SK-N-SH treated with all-trans-retinoic acid at 6 μM for 48 hours (cell line): ENCODE data around the gene KCTD2.

Experiments
- ATAC-seq: fragments of 200-7000 bp; cut with Tn5 transposase; 3 replicates; pipeline ENCODE4 v1.9.1; 2020; ENCODE audit warnings: mild to moderate bottlenecking, moderate library complexity
- ARNTL ChIP-seq: fragments of 450-650 bp; formaldehyde crosslinking; IDR thresholded peaks from 2 replicates; pipeline ENCODE4 v1.5.0; 2020; ENCODE audit warnings: low read depth, mild to moderate bottlenecking, moderate library complexity, borderline replicate concordance
- BACH2 ChIP-seq: fragments of 250-450 bp; sonication (Bioruptor Pico); IDR thresholded peaks from 2 replicates; pipeline ENCODE4 v1.9.0; 2021; ENCODE audit warnings: mild to moderate bottlenecking, borderline replicate concordance
- CSDC2 ChIP-seq: fragments of 250-450 bp; sonication (Bioruptor Pico); IDR thresholded peaks from 2 replicates; pipeline ENCODE4 v1.5.0; 2020; ENCODE audit warnings: mild to moderate bottlenecking, moderate library complexity
- ESRRG ChIP-seq: fragments of 250-450 bp; sonication (Bioruptor Pico); IDR thresholded peaks from 2 replicates; pipeline ENCODE4 v1.6.1; 2021; ENCODE audit warnings: mild to moderate bottlenecking
- ISL1 ChIP-seq: fragments of 250-450 bp; sonication (Bioruptor Pico); IDR thresholded peaks from 2 replicates; pipeline ENCODE4 v2.1.2; 2022; ENCODE audit warnings: mild to moderate bottlenecking, moderate library complexity
- PPARA ChIP-seq: fragments of 250-450 bp; sonication (Bioruptor Pico); IDR thresholded peaks from 2 replicates; pipeline ENCODE4 v1.5.0; 2020; ENCODE audit warnings: mild to moderate bottlenecking, borderline replicate concordance
- RARB ChIP-seq: fragments of 250-450 bp; sonication (Bioruptor Pico); IDR thresholded peaks from 2 replicates; pipeline ENCODE4 v1.8.0; 2021; ENCODE audit warnings: mild to moderate bottlenecking, moderate library complexity
- SNAI2 ChIP-seq: fragments of 250-450 bp; sonication (Bioruptor Pico); IDR thresholded peaks from 2 replicates; pipeline ENCODE4 v1.5.0; 2020; ENCODE audit warnings: mild to moderate bottlenecking, moderate library complexity
- TCF4 ChIP-seq: fragments of 250-450 bp; sonication (Bioruptor Pico); IDR thresholded peaks from 2 replicates; pipeline ENCODE4 v1.8.0; 2021; ENCODE audit warnings: mild to moderate bottlenecking, moderate library complexity, borderline replicate concordance
- TOX ChIP-seq: fragments of 250-450 bp; sonication (Bioruptor Pico); IDR thresholded peaks from 2 replicates; pipeline ENCODE4 v1.8.0; 2021; ENCODE audit warnings: mild to moderate bottlenecking, moderate library complexity, borderline replicate concordance
- ZC3H10 ChIP-seq: fragments of 250-450 bp; sonication (Bioruptor Pico); IDR thresholded peaks from 2 replicates; pipeline ENCODE4 v1.5.1; 2021; ENCODE audit warnings: mild to moderate bottlenecking, moderate library complexity
- ZNF565 ChIP-seq: fragments of 450-650 bp; formaldehyde crosslinking; conservative IDR thresholded peaks from 2 replicates; pipeline ENCODE4 v1.5.0; 2020; ENCODE audit warnings: low read depth, mild to moderate bottlenecking, moderate library complexity
- ZNF8 ChIP-seq: fragments of 450-650 bp; formaldehyde crosslinking; IDR thresholded peaks from 2 replicates; pipeline ENCODE4 v1.5.0; 2020; ENCODE audit warnings: mild to moderate bottlenecking, moderate library complexity
- TF ChIP-seq, protein P1 (sequence below): fragments of 250-450 bp; sonication (Bioruptor Pico); IDR thresholded peaks from 2 replicates; pipeline ENCODE4 v1.5.1; 2020; ENCODE audit warnings: low read depth, mild to moderate bottlenecking, moderate library complexity
- TF ChIP-seq, protein P2 (sequence below): fragments of 250-450 bp; sonication (Bioruptor Pico); IDR thresholded peaks from 2 replicates; pipeline ENCODE4 v1.5.0; 2020; ENCODE audit warnings: mild to moderate bottlenecking, moderate library complexity
- TF ChIP-seq, protein P3 (sequence below): fragments of 250-450 bp; sonication (Bioruptor Pico); IDR thresholded peaks from 2 replicates; pipeline ENCODE4 v1.8.0; 2020; ENCODE audit warnings: mild to moderate bottlenecking, moderate library complexity, borderline replicate concordance
- TF ChIP-seq, protein P4 (sequence below): fragments of 250-450 bp; sonication (Bioruptor Pico); IDR thresholded peaks from 2 replicates; pipeline ENCODE4 v1.8.0; 2021; ENCODE audit warnings: low read depth, mild to moderate bottlenecking, moderate library complexity, borderline replicate concordance
- TF ChIP-seq, protein P5 (sequence below): fragments of 250-450 bp; sonication (Bioruptor Pico); IDR thresholded peaks from 2 replicates; pipeline ENCODE4 v1.5.1; 2021; ENCODE audit warnings: mild to moderate bottlenecking, moderate library complexity

KCTD2 gene

DNA sequence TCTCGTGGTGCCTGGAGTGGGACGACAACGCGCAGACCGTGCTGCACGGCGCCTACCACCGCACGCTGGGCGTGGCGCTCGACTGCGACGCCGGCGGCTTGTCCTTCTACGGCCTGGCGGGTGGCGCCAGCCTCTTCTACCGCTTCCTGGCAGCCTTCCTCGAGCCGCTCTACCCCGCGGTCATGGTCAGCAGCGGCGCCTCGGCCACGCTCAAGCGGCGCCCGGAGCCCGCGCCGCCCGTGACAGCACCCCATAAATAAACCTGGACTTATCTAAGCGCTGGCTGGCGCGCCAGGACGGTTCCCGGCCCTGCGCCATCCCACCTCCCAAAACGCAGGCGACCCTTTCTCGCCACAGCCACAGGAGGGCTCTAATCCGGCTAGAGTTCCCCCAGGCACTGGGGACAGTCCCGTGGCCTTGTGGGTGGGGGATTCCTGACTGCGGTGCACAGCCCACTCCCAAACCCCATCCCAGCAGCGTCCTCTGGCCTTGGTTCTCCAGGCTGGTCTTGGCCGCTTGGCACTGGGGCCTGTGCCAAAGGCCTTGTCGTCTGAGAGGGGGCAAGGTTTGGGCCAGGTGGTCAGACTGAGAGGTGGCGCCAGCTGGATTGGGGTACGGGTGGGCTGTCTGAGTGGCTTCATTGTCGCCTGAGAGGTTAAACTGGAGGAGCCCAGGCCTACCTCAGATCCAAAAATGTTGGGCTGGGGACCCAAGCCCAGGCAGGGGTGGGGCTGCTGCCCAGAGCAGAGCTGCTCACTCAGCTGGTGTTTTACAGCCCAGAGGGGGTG lies 30.7 kb downstream of the KCTD2 start:
- no peak for ATAC-seq
- TF ChIP-seq ARNTL (no peak), PPARA (CRISPR knock-in tag) (no peak), TCF4 (CRISPR knock-in tag) (no peak), ZC3H10 (CRISPR knock-in tag) (no peak), BACH2 (CRISPR knock-in tag) (no peak), ESRRG (CRISPR knock-in tag) (no peak), ISL1 (CRISPR knock-in tag) (no peak), CSDC2 (no peak)
- TF ChIP-seq, protein P1, sequence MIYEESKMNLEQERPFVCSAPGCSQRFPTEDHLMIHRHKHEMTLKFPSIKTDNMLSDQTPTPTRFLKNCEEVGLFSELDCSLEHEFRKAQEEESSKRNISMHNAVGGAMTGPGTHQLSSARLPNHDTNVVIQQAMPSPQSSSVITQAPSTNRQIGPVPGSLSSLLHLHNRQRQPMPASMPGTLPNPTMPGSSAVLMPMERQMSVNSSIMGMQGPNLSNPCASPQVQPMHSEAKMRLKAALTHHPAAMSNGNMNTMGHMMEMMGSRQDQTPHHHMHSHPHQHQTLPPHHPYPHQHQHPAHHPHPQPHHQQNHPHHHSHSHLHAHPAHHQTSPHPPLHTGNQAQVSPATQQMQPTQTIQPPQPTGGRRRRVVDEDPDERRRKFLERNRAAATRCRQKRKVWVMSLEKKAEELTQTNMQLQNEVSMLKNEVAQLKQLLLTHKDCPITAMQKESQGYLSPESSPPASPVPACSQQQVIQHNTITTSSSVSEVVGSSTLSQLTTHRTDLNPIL (CRISPR knock-in tag): no peak

DNA sequence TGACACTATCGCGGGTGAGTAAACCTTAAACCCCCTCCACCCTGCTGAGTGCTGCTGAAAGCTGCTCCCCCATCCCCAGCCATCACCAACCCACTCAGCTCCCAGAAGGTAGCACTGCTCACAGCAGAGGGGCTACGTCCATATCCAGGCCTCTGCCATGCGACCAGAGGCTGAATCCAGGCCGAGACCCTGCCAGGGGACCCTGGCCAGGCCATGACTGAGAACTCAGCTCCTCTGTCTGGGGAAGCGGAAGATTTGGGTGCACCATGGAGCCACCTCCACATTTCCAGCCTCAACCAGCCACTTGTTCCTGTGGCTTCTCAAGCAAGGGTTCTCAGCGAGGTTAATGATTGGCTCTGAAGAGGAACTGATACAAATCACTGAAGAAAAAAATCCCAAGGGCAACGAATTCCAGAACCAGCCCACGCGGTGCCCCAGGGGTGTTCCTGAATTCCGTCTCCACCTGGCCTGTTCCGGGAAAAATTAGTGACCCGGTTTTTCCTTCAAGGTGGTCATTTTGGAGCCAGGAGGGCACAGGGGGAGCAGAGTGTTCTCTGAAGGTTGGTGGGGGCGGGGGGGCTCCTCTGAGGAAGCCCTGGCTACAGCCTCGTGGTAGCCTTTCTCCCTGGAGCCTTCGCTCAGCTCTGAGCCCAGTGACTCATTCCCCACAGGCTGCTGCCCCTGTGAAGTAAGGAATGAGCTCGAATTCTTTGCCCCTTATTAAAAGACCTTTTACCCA lies 31.4 kb downstream of the KCTD2 start:
- TF ChIP-seq CSDC2: no peak
- TF ChIP-seq, protein P2, sequence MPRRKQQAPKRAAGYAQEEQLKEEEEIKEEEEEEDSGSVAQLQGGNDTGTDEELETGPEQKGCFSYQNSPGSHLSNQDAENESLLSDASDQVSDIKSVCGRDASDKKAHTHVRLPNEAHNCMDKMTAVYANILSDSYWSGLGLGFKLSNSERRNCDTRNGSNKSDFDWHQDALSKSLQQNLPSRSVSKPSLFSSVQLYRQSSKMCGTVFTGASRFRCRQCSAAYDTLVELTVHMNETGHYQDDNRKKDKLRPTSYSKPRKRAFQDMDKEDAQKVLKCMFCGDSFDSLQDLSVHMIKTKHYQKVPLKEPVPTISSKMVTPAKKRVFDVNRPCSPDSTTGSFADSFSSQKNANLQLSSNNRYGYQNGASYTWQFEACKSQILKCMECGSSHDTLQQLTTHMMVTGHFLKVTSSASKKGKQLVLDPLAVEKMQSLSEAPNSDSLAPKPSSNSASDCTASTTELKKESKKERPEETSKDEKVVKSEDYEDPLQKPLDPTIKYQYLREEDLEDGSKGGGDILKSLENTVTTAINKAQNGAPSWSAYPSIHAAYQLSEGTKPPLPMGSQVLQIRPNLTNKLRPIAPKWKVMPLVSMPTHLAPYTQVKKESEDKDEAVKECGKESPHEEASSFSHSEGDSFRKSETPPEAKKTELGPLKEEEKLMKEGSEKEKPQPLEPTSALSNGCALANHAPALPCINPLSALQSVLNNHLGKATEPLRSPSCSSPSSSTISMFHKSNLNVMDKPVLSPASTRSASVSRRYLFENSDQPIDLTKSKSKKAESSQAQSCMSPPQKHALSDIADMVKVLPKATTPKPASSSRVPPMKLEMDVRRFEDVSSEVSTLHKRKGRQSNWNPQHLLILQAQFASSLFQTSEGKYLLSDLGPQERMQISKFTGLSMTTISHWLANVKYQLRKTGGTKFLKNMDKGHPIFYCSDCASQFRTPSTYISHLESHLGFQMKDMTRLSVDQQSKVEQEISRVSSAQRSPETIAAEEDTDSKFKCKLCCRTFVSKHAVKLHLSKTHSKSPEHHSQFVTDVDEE (CRISPR knock-in tag): no peak
- TF ChIP-seq ISL1 (CRISPR knock-in tag): 0 out of 2 replicates have a peak, but pooled peaks have one; percentile 21
- no peak for TF ChIP-seq TOX (CRISPR knock-in tag)
- TF ChIP-seq, protein P3, sequence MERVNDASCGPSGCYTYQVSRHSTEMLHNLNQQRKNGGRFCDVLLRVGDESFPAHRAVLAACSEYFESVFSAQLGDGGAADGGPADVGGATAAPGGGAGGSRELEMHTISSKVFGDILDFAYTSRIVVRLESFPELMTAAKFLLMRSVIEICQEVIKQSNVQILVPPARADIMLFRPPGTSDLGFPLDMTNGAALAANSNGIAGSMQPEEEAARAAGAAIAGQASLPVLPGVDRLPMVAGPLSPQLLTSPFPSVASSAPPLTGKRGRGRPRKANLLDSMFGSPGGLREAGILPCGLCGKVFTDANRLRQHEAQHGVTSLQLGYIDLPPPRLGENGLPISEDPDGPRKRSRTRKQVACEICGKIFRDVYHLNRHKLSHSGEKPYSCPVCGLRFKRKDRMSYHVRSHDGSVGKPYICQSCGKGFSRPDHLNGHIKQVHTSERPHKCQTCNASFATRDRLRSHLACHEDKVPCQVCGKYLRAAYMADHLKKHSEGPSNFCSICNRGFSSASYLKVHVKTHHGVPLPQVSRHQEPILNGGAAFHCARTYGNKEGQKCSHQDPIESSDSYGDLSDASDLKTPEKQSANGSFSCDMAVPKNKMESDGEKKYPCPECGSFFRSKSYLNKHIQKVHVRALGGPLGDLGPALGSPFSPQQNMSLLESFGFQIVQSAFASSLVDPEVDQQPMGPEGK (CRISPR knock-in tag): peak; percentile 65; the same call in 1 of the 2 replicates
- no peak for TF ChIP-seq ARNTL
- ATAC-seq: peak; percentile 88

DNA sequence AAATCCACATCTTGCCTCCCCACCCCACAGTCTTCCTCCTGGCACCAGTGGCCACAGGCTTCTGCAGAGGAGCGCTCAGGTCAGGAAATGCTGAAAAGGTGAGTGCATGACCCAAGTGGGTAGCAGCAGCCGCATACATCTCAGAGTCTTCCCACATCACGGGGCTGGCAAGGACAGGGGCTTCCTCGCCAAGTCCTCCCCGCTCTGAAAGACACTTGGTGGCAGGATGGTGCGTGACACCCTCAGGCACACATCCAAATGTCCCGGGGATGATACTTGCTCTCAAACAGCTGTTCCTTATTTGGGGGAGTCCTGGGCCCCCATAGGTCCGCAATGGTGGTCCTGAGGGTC lies 32.0 kb downstream of the KCTD2 start:
- peak; percentile 58 for ATAC-seq
- TF ChIP-seq TOX (CRISPR knock-in tag): no peak
- TF ChIP-seq CSDC2: no peak
- TF ChIP-seq ZNF565 (CRISPR knock-in tag): no peak
- no peak for TF ChIP-seq RARB (CRISPR knock-in tag)
- TF ChIP-seq SNAI2 (CRISPR knock-in tag): no peak

DNA sequence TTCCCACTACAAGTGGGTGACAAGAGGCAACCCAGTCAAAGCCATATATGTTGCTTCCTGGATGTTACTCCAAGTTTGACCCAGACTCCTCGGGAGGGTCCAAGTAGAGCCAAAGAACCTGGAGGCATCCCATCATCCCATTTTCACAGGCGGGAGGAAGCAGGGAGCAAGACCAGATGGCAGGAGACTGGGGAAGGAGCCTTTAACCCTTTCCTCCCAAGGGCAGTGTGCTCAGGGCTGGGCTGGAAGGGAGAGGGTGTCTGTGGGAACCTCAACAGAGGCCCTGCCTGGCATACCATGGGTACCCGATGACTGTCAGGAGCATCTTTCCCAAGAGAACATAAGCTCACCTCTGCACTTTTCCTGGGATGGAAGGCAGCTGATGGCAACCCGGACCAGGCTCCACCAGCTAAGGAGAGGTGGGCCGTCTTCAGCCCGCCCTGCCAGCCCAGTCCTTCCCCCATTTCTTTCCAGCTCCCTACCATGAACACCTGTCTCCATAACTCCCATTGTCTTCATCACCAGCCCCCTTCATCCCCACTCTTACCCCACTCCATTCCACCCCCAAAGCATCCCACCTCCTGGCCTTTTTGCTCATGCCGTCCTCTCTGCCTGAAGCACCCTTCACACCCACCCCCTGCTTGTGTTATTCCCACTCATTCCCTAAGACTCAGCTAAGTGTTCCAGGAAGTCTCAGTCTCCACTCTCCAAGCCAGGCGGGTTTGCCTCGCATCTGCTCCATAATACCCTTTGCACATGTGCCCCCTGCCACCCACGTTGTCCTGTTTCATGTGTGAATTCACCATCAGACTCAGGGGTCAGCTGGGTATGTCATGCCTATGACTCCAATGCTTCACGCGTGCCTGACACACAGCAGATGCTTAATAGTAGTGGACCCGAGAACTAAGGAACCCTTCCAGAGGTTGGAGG lies 34.9 kb downstream of the KCTD2 start:
- ATAC-seq: no peak
- TF ChIP-seq TOX (CRISPR knock-in tag): no peak
- TF ChIP-seq, protein P4, sequence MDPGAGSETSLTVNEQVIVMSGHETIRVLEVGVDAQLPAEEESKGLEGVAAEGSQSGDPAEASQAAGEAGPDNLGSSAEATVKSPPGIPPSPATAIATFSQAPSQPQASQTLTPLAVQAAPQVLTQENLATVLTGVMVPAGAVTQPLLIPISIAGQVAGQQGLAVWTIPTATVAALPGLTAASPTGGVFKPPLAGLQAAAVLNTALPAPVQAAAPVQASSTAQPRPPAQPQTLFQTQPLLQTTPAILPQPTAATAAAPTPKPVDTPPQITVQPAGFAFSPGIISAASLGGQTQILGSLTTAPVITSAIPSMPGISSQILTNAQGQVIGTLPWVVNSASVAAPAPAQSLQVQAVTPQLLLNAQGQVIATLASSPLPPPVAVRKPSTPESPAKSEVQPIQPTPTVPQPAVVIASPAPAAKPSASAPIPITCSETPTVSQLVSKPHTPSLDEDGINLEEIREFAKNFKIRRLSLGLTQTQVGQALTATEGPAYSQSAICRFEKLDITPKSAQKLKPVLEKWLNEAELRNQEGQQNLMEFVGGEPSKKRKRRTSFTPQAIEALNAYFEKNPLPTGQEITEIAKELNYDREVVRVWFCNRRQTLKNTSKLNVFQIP: no peak
- TF ChIP-seq, protein P1 (CRISPR knock-in tag): no peak
- no peak for TF ChIP-seq ZNF565 (CRISPR knock-in tag)
- no peak for TF ChIP-seq ZNF8 (CRISPR knock-in tag)
- TF ChIP-seq ESRRG (CRISPR knock-in tag): no peak
- TF ChIP-seq, protein P2 (CRISPR knock-in tag): no peak
- TF ChIP-seq, protein P5, sequence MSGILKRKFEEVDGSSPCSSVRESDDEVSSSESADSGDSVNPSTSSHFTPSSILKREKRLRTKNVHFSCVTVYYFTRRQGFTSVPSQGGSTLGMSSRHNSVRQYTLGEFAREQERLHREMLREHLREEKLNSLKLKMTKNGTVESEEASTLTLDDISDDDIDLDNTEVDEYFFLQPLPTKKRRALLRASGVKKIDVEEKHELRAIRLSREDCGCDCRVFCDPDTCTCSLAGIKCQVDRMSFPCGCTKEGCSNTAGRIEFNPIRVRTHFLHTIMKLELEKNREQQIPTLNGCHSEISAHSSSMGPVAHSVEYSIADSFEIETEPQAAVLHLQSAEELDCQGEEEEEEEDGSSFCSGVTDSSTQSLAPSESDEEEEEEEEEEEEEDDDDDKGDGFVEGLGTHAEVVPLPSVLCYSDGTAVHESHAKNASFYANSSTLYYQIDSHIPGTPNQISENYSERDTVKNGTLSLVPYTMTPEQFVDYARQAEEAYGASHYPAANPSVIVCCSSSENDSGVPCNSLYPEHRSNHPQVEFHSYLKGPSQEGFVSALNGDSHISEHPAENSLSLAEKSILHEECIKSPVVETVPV (CRISPR knock-in tag): no peak
- no peak for TF ChIP-seq ISL1 (CRISPR knock-in tag)
